Stimulated activated CD8-positive, alpha-beta memory T cell treated with anti-CD3 and anti-CD28 coated beads, Interleukin-2, amount 100 ng/mL, for 48 hours (primary cell): ENCODE measurements around the gene ZNF362.
"Not testable (repeated sequence)": the region's sequence is repeated elsewhere in the genome, so short reads cannot be mapped to it uniquely, and the experiment has no call there.

Experiments used
- DNase-seq, 2 donors: peaks; one replicate each; pipeline ENCODE4 v3.0.0-alpha.2; 2020; ENCODE audit warnings: low read depth in 2 of 2

Gene ZNF362

GRCh38 chr1:33305816-33306652 lies 49.7 kb downstream of the ZNF362 start:
- DNase-seq, result no peak

DNA sequence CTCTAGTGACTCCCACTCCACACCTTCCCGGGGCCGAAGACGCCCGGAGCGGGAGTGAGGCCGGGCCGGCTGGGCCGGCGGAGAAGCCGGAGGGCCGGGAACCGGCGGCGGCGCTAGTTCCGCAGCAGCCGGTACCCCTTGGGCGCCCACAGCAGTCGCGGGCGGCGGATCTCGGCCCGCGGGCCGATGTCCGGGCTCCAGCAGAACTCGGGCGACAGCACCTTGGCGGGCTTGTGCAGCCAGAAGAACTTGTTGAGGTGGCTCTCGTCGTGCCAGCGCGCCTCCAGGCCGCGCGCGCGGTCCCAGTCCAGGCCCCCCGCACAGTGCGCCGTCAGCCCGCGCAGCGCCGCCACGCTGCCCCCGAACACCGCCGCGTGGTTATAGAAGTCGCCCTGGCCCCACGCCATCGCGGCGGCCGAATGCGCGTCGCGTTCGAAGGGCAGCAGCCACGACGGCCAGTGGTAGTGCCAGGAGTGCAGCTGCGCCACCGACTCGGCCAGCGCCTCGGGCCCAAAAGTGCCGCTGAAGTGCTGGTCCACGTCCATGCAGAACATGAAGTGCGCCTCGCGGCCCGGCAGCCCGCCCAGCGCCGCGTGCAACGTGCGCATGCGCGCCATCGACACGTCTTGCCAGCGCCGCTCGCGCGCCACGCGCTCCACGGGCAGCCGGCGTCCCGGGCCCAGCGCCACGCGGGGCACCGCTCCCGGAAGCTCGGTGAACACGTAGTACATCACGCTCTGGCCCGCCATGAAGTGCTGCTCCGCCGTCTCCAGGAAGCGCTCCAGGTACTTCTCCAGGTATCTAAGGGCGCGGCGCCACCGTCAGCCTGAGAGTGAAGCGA lies 50.6 kb downstream of the ZNF362 start:
- no peak for DNase-seq

DNA sequence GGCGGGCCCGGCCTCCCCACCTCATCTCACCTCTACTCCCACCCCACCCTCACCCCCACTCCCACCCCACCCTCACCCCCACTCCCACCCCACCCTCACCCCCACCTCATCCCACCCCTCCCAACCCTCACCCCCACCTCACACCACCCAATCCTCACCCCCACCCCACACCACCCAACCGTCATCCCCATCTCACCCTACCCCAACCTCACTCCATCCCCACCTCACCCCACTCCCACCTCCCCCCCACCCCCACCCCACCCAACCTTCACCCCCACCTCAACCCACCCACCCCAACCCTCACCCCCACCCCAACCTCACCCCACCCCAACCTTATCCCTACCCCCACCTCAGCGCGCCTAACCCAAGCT lies 51.2 kb downstream of the ZNF362 start:
- no peak for DNase-seq

DNA sequence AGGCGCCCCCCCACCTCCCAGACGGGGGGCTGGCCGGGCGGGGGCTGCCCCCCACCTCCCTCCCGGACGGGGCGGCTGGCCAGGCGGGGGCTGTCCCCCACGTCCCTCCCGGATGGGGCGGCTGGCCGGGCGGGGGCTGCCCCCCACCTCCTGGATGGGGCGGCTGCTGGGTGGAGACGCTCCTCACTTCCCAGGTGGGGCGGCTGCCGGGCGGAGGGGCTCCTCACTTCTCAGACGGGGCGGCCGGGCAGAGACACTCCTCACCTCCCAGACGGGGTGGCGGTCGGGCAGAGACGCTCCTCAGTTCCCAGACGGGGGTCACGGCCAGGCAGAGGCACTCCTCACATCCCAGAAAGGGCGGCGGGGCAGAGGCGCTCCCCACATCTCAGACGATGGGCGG lies 53.1 kb downstream of the ZNF362 start:
- not testable (repeated sequence) for DNase-seq

DNA sequence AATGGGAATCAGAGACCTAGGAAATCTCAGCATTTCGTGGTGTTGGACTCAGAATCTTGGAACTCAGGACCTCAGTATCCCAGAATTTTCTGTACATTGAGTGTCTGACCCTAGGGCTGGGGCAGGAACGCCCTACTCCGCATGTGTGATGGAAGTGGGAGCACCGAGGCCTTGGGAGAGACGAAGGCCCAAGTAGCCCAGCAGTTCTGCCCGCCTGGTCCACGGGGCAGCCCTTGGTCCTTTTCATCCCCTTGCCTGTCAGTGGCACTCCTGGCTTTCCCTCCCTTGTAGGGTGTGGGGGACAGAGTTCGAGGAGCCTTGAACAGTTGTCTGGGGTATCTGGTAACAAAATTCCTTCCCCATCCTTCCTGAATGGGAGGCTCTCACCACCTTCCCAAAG lies 54.4 kb downstream of the ZNF362 start:
- no peak for DNase-seq

DNA sequence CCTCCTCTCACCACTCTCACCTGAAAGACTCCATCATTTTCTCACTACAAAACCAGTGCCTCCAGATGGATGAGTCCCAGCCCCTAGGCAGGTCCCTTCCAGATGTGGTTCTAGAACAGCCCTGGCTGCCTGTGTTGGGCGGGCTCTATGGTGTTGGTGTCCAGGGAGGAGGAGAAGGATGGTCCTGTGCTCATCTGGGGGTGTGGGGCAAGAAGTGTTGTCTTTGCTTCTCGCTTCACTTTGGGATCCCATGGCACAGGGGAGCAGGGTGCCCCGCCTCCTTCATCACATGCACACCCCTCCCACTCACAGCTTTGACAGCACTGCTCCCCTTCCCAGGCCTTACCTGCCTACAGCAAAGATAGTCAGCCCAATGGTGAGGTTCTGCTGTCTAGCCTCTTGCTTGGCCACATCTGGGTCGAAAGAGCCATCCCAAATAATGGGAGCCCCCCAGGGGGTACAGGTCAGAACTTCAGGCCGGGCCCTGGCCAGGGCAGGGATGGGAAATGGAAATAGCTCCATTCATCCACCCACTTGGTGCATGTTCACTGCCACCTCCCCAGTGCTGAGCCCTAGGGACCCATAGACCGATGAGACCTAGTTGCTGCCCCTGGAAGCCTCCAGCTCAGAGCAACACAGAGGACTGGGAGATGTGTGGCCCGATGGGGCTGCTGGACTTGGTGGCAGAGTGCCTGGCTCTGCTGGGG lies 55.6 kb downstream of the ZNF362 start:
- DNase-seq, result no peak

DNA sequence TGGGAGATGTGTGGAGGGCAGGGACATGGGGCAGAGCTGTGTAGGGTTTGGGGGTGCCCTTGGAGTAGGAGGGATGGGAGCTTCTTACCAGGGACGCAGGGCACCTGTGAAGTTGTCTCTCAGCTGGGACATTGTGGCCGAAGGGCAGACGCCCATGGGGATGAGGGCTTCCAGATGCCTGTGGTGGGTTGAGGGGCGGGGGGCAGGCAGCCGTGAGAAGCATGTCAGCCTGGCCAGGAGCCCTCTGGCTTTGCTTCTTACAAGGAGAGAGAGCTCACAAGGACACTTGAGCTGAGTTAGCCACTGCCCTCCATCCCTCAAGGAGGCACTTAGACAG lies 56.1 kb downstream of the ZNF362 start:
- DNase-seq, result no peak

DNA sequence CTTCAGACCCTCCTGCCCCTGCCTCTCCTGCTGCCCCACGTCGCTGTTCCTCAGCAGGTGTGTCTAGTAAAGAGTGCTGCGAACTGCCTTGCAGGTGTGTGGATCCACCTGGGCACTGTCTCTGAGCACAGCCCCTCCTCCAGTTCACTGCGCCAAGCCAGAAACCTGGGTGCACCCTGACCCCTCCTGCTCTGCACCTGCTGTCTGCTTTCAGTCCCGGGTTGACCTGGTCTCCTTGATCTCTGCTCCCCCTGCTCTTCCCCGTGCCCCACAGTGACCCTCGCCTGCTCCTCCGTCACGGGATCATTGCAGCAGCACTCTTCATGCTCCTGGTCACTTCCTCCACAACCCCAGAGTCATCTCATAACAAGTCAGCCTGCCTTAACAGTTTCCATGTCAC lies 58.1 kb downstream of the ZNF362 start:
- DNase-seq, result no peak

GRCh38 chr1:33316601-33317000 lies 60.3 kb downstream of the ZNF362 start:
- no peak for DNase-seq

GRCh38 chr1:33317354-33317753 lies 61.1 kb downstream of the ZNF362 start:
- no peak for DNase-seq

- DNase-seq, result no peak
Observed at GRCh38 chr1:33317946-33318345, 61.7 kb downstream of the ZNF362 start.

GRCh38 chr1:33319186-33319948 lies 63.1 kb downstream of the ZNF362 start:
- DNase-seq, result no peak

DNA sequence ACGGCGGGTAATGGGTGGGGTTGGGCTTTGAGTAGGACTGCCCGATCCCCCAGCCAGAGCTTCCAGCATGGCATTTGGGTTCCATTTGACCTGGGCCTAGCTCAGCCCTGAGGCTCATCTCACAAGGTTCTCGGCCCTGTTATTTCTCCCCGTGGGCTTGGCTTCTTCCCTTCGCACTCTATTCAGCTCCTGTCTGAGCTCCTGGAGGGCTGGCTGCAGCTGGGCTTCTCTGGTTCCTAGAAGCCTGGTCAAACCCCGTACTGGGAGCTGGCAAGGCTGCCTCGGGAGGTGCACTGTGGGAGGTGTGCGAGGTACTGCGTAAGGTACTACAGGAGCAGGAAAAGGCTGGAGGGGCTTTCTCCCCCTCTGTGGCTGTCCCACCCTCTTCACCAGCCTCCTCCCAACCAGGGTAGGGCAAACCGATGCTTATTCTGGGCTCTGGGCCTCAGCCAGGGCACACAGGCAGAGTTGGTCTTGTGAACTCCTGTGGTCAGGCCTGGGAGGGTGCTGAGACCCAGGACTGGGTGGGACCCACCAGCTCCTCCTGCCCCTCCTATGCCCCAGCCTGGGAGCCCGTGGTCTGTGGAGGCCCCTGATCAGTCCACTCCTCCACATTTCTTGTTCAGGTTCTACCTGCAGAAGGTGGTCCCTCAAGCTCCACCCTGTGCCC lies 63.8 kb downstream of the ZNF362 start:
- DNase-seq, result no peak

- no peak for DNase-seq
Observed at GRCh38 chr1:33320619-33321165, 64.4 kb downstream of the ZNF362 start, which contains the start of gene A3GALT2. A3GALT2 (minus strand) TSS chr1:33321098; CDS start chr1:33321098, 0 bp downstream.

DNA sequence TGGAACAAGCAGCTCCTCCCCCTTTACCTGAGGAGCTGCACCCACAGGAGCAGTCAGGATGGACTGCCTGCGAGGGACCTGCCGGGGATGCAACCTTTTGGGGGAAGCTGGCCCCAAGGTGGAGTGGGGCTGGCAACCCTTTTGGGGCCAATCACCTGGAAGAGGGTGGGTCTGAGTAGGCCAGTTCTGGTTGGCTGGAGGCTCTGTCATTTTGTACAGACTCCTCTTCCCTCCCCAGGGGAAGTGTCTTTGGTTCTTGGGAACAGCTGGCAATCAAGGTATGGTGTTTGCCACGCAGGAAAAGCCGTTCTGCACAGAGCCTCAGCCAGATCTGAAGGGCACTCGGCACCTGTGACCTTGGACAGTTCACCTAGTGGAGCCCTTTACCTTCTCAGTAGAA lies 64.9 kb downstream of the ZNF362 start:
- no peak for DNase-seq

DNA sequence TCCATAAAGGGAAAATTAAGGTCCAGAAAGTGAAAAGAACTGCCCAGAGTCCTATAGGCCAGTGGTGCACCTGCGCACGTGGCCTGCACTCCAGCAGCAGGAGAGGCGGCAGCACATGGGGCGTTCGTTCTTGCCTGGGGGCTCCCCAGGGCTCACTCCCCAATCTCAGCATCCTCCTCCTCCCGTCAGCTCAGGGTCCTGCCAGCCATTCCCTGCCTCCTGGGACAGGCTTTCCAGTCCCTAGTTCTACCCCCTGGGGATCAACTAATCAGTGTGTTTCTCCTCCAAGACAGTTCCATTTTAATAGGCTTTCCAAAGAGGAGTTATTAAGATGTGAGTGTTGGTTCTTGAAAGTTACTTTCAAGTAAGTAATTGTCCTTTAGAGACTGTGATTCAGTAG lies 65.8 kb downstream of the ZNF362 start:
- no peak for DNase-seq

DNA sequence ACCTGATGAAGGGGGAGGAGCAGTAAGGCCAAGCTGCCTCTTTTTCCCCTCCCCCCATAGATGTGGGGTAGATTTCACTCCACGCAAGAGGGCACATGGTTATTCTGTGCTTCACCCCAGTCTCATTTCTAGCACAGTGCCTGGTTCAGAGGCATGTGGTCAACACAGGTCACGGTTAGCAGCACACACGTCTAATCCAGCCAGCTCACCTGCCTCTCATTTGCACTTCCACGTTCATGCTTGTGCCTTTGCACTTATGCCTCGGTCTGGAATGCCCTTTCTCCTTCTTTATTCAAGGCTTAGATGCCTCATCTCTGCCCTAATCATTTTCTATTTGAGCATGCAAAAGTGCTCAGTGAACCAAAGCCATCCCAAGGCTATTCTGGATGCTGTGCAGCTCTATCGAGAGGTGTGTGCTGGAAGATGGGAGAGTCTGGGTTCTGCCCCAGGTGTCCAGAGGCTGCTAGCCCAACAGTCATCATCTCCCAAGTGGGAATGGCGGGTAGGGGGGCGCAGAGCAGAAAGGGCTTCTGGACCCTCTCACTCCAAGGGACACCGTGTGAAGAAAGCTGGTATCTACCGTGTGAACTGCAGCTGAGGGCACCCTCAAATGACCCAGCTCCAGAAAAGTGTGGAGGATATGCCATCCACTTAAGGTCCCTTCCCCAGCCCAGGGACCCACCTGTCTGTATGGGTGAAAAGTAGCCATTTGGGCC lies 66.7 kb downstream of the ZNF362 start:
- no peak for DNase-seq

- no peak for DNase-seq
Observed at GRCh38 chr1:33323663-33324477, 67.6 kb downstream of the ZNF362 start.
